ENCODE results near the gene MPC1L.

Gene MPC1L

GRCh38 chrX:40660381-40660780 lies 37.2 kb downstream of the MPC1L start:
- TF ChIP-seq REST (IDR thresholded peaks at IDR 0.05; ENCODE audit: insufficient replicate concordance, low read depth): no peak
- no peak for TF ChIP-seq POLR2AphosphoS5 (IDR thresholded peaks at IDR 0.05; ENCODE audit: low read depth)
- no peak for TF ChIP-seq GABPA (IDR thresholded peaks at IDR 0.05; ENCODE audit: low read depth)
- TF ChIP-seq, protein P1, sequence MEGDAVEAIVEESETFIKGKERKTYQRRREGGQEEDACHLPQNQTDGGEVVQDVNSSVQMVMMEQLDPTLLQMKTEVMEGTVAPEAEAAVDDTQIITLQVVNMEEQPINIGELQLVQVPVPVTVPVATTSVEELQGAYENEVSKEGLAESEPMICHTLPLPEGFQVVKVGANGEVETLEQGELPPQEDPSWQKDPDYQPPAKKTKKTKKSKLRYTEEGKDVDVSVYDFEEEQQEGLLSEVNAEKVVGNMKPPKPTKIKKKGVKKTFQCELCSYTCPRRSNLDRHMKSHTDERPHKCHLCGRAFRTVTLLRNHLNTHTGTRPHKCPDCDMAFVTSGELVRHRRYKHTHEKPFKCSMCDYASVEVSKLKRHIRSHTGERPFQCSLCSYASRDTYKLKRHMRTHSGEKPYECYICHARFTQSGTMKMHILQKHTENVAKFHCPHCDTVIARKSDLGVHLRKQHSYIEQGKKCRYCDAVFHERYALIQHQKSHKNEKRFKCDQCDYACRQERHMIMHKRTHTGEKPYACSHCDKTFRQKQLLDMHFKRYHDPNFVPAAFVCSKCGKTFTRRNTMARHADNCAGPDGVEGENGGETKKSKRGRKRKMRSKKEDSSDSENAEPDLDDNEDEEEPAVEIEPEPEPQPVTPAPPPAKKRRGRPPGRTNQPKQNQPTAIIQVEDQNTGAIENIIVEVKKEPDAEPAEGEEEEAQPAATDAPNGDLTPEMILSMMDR (IDR thresholded peaks at IDR 0.05; ENCODE audit: insufficient read depth, low read length): no peak
- TF ChIP-seq SPI1 (IDR thresholded peaks at IDR 0.05; ENCODE audit: borderline replicate concordance, low read depth): no peak
- Histone ChIP-seq H3K4me3 (replicated peaks; ENCODE audit: insufficient read depth, low read length) (no peak overlapping the region), H3K27ac (replicated peaks) (no peak overlapping the region), H3K27me3 (ENCODE audit: insufficient read depth, poor library complexity, severe bottlenecking) (no peaks in the 10 kb centered on the region)
- no peak for DNase-seq (ENCODE audit: low read depth in 1 of 2, low spot score in 1 of 2)

- H3K27ac ChIP-seq (replicated peaks): no peak overlapping the region
- no peak for DNase-seq (ENCODE audit: low read depth in 1 of 2, low spot score in 1 of 2)
- H3K27me3 ChIP-seq (ENCODE audit: insufficient read depth, poor library complexity, severe bottlenecking): no peaks in the 10 kb centered on the region
- TF ChIP-seq GABPA (IDR thresholded peaks at IDR 0.05; ENCODE audit: low read depth) (no peak), REST (IDR thresholded peaks at IDR 0.05; ENCODE audit: insufficient replicate concordance, low read depth) (no peak), POLR2AphosphoS5 (IDR thresholded peaks at IDR 0.05; ENCODE audit: low read depth) (no peak), SPI1 (IDR thresholded peaks at IDR 0.05; ENCODE audit: borderline replicate concordance, low read depth) (no peak)
- TF ChIP-seq, protein P1 (IDR thresholded peaks at IDR 0.05; ENCODE audit: insufficient read depth, low read length): no peak
- H3K4me3 ChIP-seq (replicated peaks; ENCODE audit: insufficient read depth, low read length): no peak overlapping the region
Measured at GRCh38 chrX:40661489-40661888, 38.3 kb downstream of the MPC1L start.

- no peak overlapping the region for H3K27ac ChIP-seq (replicated peaks)
- TF ChIP-seq POLR2AphosphoS5 (IDR thresholded peaks at IDR 0.05; ENCODE audit: low read depth) (no peak), GABPA (IDR thresholded peaks at IDR 0.05; ENCODE audit: low read depth) (no peak), REST (IDR thresholded peaks at IDR 0.05; ENCODE audit: insufficient replicate concordance, low read depth) (no peak), SPI1 (IDR thresholded peaks at IDR 0.05; ENCODE audit: borderline replicate concordance, low read depth) (no peak)
- TF ChIP-seq, protein P1 (IDR thresholded peaks at IDR 0.05; ENCODE audit: insufficient read depth, low read length): no peak
- no peak for DNase-seq (ENCODE audit: low read depth in 1 of 2, low spot score in 1 of 2)
- no peaks in the 10 kb centered on the region for H3K27me3 ChIP-seq (ENCODE audit: insufficient read depth, poor library complexity, severe bottlenecking)
- no peak overlapping the region for H3K4me3 ChIP-seq (replicated peaks; ENCODE audit: insufficient read depth, low read length)
Measured at GRCh38 chrX:40663078-40663740, 40.0 kb downstream of the MPC1L start.

All from HL-60 (cell line).